ENCODE data around the gene CENPQ. TPM values are rescaled to one million over a fixed set of nuclear protein-coding genes. Genes with fewer than 3 reads are reported as not detected.

The CENPQ gene
- total and polyA plus RNA-seq, 2 of the 13 experiments (the other 11 are each of a cell fraction or from before 2014, with no cell fraction given), result 9.1 to 20.1 TPM

DNA sequence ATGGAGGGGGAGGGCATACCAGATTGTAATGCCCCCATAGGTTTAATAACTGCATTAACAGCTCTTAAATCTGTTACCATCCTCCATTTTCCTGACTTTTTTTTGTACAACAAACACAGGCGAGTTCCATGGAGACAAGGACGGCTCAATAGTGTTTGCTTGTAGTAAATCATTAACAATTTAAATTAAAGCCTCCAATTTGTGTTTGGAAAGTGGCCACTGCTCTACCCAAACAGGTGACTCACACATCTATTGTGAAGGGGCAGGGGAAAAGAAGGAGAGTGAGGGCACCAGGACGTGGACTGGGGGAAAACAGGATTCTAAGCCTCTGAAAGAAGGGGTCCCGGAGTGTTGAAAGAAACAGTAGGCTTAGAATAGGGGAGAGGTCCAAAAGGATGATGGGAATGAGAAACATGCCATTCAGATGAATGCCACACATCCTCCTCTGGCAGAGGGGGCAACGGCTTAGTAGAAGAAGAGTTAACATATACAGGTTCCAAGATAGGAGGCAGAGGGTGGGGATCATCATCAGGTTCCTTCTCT, 43.5 kb downstream of the CENPQ start (continued):
- TF ChIP-seq, protein P1, sequence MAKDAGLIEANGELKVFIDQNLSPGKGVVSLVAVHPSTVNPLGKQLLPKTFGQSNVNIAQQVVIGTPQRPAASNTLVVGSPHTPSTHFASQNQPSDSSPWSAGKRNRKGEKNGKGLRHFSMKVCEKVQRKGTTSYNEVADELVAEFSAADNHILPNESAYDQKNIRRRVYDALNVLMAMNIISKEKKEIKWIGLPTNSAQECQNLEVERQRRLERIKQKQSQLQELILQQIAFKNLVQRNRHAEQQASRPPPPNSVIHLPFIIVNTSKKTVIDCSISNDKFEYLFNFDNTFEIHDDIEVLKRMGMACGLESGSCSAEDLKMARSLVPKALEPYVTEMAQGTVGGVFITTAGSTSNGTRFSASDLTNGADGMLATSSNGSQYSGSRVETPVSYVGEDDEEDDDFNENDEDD (CRISPR knock-in tag; IDR thresholded peaks at IDR 0.05; ENCODE audit: borderline replicate concordance), result peak; percentile 13; the same call in 1 of the 2 replicates
- TF ChIP-seq ZFP90 (CRISPR knock-in tag; IDR thresholded peaks at IDR 0.05; ENCODE audit: borderline replicate concordance) (no peak), FOXP1 (IDR thresholded peaks at IDR 0.05) (no peak), FOXP1 (CRISPR knock-in tag; IDR thresholded peaks at IDR 0.05) (peak; percentile 68), LCORL (IDR thresholded peaks at IDR 0.05) (0 out of 2 replicates have a peak, but pooled peaks have one; percentile 47), LCORL (CRISPR knock-in tag; IDR thresholded peaks at IDR 0.05) (peak; percentile 73; the same call in 1 of the 2 replicates), EHMT2 (IDR thresholded peaks at IDR 0.05; ENCODE audit: borderline replicate concordance, low read depth, low read length) (peak; percentile 49; the same call in 1 of the 2 replicates), FOSL2 (CRISPR knock-in tag; IDR thresholded peaks at IDR 0.05) (peak; percentile 97), KAT8 (CRISPR knock-in tag; IDR thresholded peaks at IDR 0.05) (peak; percentile 60; the same call in 1 of the 2 replicates), REPIN1 (CRISPR knock-in tag; IDR thresholded peaks at IDR 0.05; ENCODE audit: borderline replicate concordance, low read depth) (peak; percentile 42; the same call in 1 of the 2 replicates), ZNF564 (CRISPR knock-in tag; IDR thresholded peaks at IDR 0.05) (0 out of 2 replicates have a peak, but pooled peaks have one; percentile 26), BRD4 (CRISPR knock-in tag; IDR thresholded peaks at IDR 0.05) (no peak), NPAS2 (CRISPR knock-in tag; IDR thresholded peaks at IDR 0.05; ENCODE audit: borderline replicate concordance) (no peak), ZNF883 (CRISPR knock-in tag; IDR thresholded peaks at IDR 0.05; ENCODE audit: not compliant biosample characterization) (no peak), SUZ12 (IDR thresholded peaks at IDR 0.05; ENCODE audit: low read depth, low read length) (no peak), CREB1 (IDR thresholded peaks at IDR 0.05) (no peak), CREB1 (CRISPR knock-in tag; IDR thresholded peaks at IDR 0.05) (peak; percentile 63; the same call in 1 of the 2 replicates), ZEB1 (IDR thresholded peaks at IDR 0.05; ENCODE audit: insufficient replicate concordance, low read depth) (peak; percentile 17), YEATS2 (CRISPR knock-in tag; IDR thresholded peaks at IDR 0.05; ENCODE audit: borderline replicate concordance) (peak; percentile 33; the same call in 1 of the 2 replicates), SOX5 (CRISPR knock-in tag; IDR thresholded peaks at IDR 0.05; ENCODE audit: borderline replicate concordance) (peak; percentile 79; the same call in 1 of the 2 replicates), MIXL1 (CRISPR knock-in tag; IDR thresholded peaks at IDR 0.05) (peak; percentile 78), POGZ (CRISPR knock-in tag; IDR thresholded peaks at IDR 0.05) (peak; percentile 64), ZFP62 (CRISPR knock-in tag; IDR thresholded peaks at IDR 0.05) (no peak), RXRB (CRISPR knock-in tag; IDR thresholded peaks at IDR 0.05; ENCODE audit: borderline replicate concordance) (peak; percentile 26; the same call in 1 of the 2 replicates), CHD2 (IDR thresholded peaks at IDR 0.05; ENCODE audit: low read depth, low read length) (no peak), ISL2 (CRISPR knock-in tag; IDR thresholded peaks at IDR 0.05) (0 out of 2 replicates have a peak, but pooled peaks have one; percentile 63), RNF2 (conservative IDR thresholded peaks at IDR 0.05; ENCODE audit: low read depth) (no peak)
- TF ChIP-seq, protein P2, sequence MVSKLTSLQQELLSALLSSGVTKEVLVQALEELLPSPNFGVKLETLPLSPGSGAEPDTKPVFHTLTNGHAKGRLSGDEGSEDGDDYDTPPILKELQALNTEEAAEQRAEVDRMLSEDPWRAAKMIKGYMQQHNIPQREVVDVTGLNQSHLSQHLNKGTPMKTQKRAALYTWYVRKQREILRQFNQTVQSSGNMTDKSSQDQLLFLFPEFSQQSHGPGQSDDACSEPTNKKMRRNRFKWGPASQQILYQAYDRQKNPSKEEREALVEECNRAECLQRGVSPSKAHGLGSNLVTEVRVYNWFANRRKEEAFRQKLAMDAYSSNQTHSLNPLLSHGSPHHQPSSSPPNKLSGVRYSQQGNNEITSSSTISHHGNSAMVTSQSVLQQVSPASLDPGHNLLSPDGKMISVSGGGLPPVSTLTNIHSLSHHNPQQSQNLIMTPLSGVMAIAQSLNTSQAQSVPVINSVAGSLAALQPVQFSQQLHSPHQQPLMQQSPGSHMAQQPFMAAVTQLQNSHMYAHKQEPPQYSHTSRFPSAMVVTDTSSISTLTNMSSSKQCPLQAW (CRISPR knock-in tag; IDR thresholded peaks at IDR 0.05), result peak; percentile 99
- TF ChIP-seq, protein P3, sequence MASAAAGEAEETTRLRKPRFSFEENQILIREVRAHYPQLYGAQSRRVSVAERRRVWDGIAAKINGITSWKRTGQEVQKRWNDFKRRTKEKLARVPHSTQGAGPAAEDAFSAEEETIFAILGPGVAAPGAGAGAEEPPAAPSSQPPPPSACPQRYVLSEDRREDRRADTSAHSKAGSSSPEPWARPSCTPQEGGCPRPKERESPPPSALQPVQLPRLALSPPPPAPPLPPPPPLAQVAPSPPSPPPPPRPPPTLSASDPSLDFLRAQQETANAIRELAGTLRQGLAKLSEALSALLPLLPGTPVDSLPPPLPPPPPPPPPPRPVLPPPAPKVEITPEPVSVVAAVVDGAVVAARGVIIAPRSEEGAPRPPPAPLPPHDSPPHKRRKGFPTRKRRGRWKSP (CRISPR knock-in tag; IDR thresholded peaks at IDR 0.05), result peak; percentile 52; the same call in 1 of the 2 replicates
- TF ChIP-seq, protein P4, sequence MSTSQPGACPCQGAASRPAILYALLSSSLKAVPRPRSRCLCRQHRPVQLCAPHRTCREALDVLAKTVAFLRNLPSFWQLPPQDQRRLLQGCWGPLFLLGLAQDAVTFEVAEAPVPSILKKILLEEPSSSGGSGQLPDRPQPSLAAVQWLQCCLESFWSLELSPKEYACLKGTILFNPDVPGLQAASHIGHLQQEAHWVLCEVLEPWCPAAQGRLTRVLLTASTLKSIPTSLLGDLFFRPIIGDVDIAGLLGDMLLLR (CRISPR knock-in tag; IDR thresholded peaks at IDR 0.05), result no peak
